GM13977 (cell line): Measurements from ENCODE around the gene LIX1L.

Source experiments
- DNase-seq: peaks from one replicate; pipeline ENCODE4 v3.0.0; 2012; ENCODE audit warnings: low spot score
- CTCF ChIP-seq: IDR thresholded peaks from 2 replicates; pipeline ENCODE4 v1.5.1; 2012; ENCODE audit warnings: mild to moderate bottlenecking, control low read depth; ENCODE audit not compliant: insufficient read depth; ENCODE audit errors: extremely low read depth, missing control alignments
- in situ Hi-C: fragments of 300-500 bp; cut with MboI; formaldehyde crosslinking; loops from one replicate; pipeline ENCODE4 v1.12.0; 2022; ENCODE audit warnings: low sequenced_read_pairs, low pct_unique_long_range_greater_than_20kb, mixed read lengths, inconsistent platforms; ENCODE audit not compliant: unreplicated experiment

Gene LIX1L

GRCh38 chr1:145991735-145992412 is 34.1 kb upstream of the LIX1L start:
- TF ChIP-seq CTCF: no peak
- in situ Hi-C loops: no loop called here
- no peak for DNase-seq

- no peak for TF ChIP-seq CTCF
- no peak for DNase-seq
- in situ Hi-C loops: no loop called here
Measured at GRCh38 chr1:145990249-145990855, 32.5 kb upstream of the LIX1L start.

GRCh38 chr1:145988773-145989172 is 31.0 kb upstream of the LIX1L start:
- in situ Hi-C loops: no loop called here
- DNase-seq: no peak
- TF ChIP-seq CTCF: no peak

- in situ Hi-C loops: no loop called here
- no peak for DNase-seq
- TF ChIP-seq CTCF: no peak
Measured at GRCh38 chr1:145987926-145988325, 30.1 kb upstream of the LIX1L start.

- no peak for TF ChIP-seq CTCF
- no peak for DNase-seq
- in situ Hi-C loops: no loop called here
Measured at GRCh38 chr1:145986551-145986950, 28.7 kb upstream of the LIX1L start.

GRCh38 chr1:145985502-145986439 is 28.0 kb upstream of the LIX1L start:
- in situ Hi-C loops: no loop called here
- no peak for TF ChIP-seq CTCF
- DNase-seq: no peak
